ENCODE measurements around the gene DNAI1. TPM values are rescaled to one million over a fixed set of nuclear protein-coding genes. Genes with fewer than 3 reads are reported as not detected.
A peak's percentile ranks its signal among the peaks of the same experiment; 100 is the strongest.

DNAI1 gene
- total and polyA plus RNA-seq, 2 of the 13 experiments (the other 11 are each of a cell fraction or from before 2014, with no cell fraction given): not detected

DNA sequence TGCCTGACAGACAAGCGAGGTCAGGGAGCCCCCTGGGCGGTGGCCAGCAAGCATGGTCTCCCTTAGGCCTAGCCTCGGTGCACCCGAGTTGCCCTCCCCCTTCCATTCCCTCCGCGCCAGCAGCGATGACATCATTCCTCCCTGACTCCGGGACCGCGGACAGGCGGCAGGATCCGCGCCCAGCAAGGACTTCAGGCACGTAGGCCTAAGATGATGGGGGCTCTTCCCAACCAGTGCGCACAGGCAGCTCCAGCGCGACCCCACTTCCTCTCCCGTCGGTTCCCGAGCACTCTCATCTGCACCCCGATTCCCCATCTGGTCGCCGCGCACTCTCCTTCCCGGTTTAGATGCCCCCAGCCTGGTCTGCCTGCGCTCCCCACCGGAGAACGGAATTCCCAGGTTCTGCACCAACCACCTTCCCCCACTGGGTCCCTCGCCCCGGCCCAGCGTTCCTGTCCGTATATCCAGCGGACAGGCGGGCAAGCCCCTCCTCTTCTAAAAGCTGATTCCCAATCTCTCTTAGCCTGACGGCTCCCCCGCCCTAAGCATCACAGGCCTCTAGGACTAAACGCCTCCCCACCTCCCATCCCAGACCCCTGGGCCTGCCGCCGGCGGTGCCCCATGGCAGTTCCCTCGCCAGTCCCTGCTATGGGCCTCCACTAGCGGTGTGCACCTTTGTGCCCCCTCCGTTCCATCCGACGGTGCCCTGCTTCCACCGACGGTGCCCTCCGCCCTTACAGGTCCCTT, 1.2 kb upstream of the DNAI1 start:
- Histone ChIP-seq H3K79me2 (ENCODE audit: insufficient read depth, low read length) (peaks cover 2% of the 10 kb centered on the region), H3K4me3 (replicated peaks in 1 of 3; ENCODE audit: insufficient read depth in 1 of 3, low read depth in 2 of 3, low read length in 3 of 3) (peak overlapping the region; percentile 71 to 91 (median 80)), H3K36me3 (replicated peaks in 1 of 2; ENCODE audit: control insufficient read depth in 1 of 2, insufficient read depth in 2 of 2, low read length in 2 of 2) (no peaks in the 10 kb centered on the region), H3K9ac (ENCODE audit: insufficient read depth, low read depth, low read length) (peak overlapping the region; percentile 72), H2AFZ (ENCODE audit: low read length) (peak overlapping the region; percentile 42), H3K4me1 (ENCODE audit: insufficient read depth, low read length) (peaks cover 22% of the 10 kb centered on the region), H3K27me3 (ENCODE audit: control insufficient read depth in 1 of 2, insufficient read depth in 2 of 2, low read length in 2 of 2) (no peaks in the 10 kb centered on the region; a peak in 1 of 5 replicates), H4K20me1 (ENCODE audit: insufficient read depth, low read length) (0 out of 2 replicates have a peak, but pooled peaks cover 2% of the 10 kb centered on the region), H3K4me2 (ENCODE audit: low read depth, low read length) (peak overlapping the region; percentile 91), H3K27ac (ENCODE audit: extremely low read length, insufficient read depth, low read length) (no peak overlapping the region), H3K9me3 (ENCODE audit: low read length) (no peaks in the 10 kb centered on the region)
- FAIRE-seq: no peak
- in situ Hi-C loops (cut with HindIII; ENCODE audit: extremely low pct_ligation_motif_present, low pct_unique_long_range_greater_than_20kb) (no loop called here), intact Hi-C loops (cut with micrococcal nuclease; ENCODE audit: unreplicated experiment) (no loop called here)
- CTCF ChIA-PET (ENCODE audit: low intra/inter-chr PET ratio, low total read pairs): no interaction called here
- no peak for DNase-seq (ENCODE audit: low spot score)
- BruUV-seq (replicated peaks): no TSS peak
- whole genome bisulfite sequencing (ENCODE audit: low lambda C conversion rate): 41% methylated on average over 46 of the region's 48 CpGs
- ATAC-seq: peak; percentile 19
- POLR2A ChIA-PET: no interaction called here
- TF ChIP-seq AGO1 (IDR thresholded peaks at IDR 0.05; ENCODE audit: low read depth, low read length, poor library complexity, severe bottlenecking) (peak; percentile 66), ZNF224 (CRISPR knock-in tag; IDR thresholded peaks at IDR 0.05) (no peak), ZNF225 (CRISPR knock-in tag; IDR thresholded peaks at IDR 0.05) (0 out of 2 replicates have a peak, but pooled peaks have one; percentile 21), MYNN (CRISPR knock-in tag; IDR thresholded peaks at IDR 0.05; ENCODE audit: low read depth) (no peak), ZNF737 (CRISPR knock-in tag; IDR thresholded peaks at IDR 0.05; ENCODE audit: borderline replicate concordance) (no peak), CHCHD3 (CRISPR knock-in tag; IDR thresholded peaks at IDR 0.05) (no peak), NFE2L2 (IDR thresholded peaks at IDR 0.05; ENCODE audit: low read length) (no peak), ZNF451 (CRISPR knock-in tag; IDR thresholded peaks at IDR 0.05) (no peak), GFI1 (CRISPR knock-in tag; IDR thresholded peaks at IDR 0.05; ENCODE audit: borderline replicate concordance) (no peak), ZNF17 (CRISPR knock-in tag; IDR thresholded peaks at IDR 0.05) (no peak), ZNF253 (CRISPR knock-in tag; IDR thresholded peaks at IDR 0.05; ENCODE audit: borderline replicate concordance) (no peak), ZNF788 (CRISPR knock-in tag; IDR thresholded peaks at IDR 0.05; ENCODE audit: borderline replicate concordance) (peak; percentile 48; the same call in 1 of the 2 replicates), TOPORS (CRISPR knock-in tag; IDR thresholded peaks at IDR 0.05) (no peak), ZNF234 (CRISPR knock-in tag; conservative IDR thresholded peaks at IDR 0.05) (no peak), DR1 (CRISPR knock-in tag; IDR thresholded peaks at IDR 0.05) (no peak)
- TF ChIP-seq, protein P1, sequence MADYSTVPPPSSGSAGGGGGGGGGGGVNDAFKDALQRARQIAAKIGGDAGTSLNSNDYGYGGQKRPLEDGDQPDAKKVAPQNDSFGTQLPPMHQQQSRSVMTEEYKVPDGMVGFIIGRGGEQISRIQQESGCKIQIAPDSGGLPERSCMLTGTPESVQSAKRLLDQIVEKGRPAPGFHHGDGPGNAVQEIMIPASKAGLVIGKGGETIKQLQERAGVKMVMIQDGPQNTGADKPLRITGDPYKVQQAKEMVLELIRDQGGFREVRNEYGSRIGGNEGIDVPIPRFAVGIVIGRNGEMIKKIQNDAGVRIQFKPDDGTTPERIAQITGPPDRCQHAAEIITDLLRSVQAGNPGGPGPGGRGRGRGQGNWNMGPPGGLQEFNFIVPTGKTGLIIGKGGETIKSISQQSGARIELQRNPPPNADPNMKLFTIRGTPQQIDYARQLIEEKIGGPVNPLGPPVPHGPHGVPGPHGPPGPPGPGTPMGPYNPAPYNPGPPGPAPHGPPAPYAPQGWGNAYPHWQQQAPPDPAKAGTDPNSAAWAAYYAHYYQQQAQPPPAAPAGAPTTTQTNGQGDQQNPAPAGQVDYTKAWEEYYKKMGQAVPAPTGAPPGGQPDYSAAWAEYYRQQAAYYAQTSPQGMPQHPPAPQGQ (CRISPR knock-in tag; IDR thresholded peaks at IDR 0.05; ENCODE audit: borderline replicate concordance): no peak
- TF ChIP-seq, protein P2, sequence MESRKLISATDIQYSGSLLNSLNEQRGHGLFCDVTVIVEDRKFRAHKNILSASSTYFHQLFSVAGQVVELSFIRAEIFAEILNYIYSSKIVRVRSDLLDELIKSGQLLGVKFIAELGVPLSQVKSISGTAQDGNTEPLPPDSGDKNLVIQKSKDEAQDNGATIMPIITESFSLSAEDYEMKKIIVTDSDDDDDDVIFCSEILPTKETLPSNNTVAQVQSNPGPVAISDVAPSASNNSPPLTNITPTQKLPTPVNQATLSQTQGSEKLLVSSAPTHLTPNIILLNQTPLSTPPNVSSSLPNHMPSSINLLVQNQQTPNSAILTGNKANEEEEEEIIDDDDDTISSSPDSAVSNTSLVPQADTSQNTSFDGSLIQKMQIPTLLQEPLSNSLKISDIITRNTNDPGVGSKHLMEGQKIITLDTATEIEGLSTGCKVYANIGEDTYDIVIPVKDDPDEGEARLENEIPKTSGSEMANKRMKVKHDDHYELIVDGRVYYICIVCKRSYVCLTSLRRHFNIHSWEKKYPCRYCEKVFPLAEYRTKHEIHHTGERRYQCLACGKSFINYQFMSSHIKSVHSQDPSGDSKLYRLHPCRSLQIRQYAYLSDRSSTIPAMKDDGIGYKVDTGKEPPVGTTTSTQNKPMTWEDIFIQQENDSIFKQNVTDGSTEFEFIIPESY (CRISPR knock-in tag; IDR thresholded peaks at IDR 0.05): 0 out of 2 replicates have a peak, but pooled peaks have one; percentile 42
- TF ChIP-seq, protein P3, sequence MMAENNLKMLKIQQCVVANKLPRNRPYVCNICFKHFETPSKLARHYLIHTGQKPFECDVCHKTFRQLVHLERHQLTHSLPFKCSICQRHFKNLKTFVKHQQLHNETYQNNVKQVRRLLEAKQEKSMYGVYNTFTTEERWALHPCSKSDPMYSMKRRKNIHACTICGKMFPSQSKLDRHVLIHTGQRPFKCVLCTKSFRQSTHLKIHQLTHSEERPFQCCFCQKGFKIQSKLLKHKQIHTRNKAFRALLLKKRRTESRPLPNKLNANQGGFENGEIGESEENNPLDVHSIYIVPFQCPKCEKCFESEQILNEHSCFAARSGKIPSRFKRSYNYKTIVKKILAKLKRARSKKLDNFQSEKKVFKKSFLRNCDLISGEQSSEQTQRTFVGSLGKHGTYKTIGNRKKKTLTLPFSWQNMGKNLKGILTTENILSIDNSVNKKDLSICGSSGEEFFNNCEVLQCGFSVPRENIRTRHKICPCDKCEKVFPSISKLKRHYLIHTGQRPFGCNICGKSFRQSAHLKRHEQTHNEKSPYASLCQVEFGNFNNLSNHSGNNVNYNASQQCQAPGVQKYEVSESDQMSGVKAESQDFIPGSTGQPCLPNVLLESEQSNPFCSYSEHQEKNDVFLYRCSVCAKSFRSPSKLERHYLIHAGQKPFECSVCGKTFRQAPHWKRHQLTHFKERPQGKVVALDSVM (CRISPR knock-in tag; IDR thresholded peaks at IDR 0.05): no peak

Data from HepG2 (cell line).